H9 (cell line): ENCODE measurements around the gene TMEM273. TPM values are rescaled to one million over a fixed set of nuclear protein-coding genes. Genes with fewer than 3 reads are reported as not detected.

ENCODE experiments used
- DNase-seq: peaks from one replicate; pipeline ENCODE4 v3.0.0-alpha.2; 2017
- H2AFZ ChIP-seq: one replicate; pipeline ENCODE4 v1.6.1; 2013; ENCODE audit warnings: mild to moderate bottlenecking, low read length, control low read depth, moderate library complexity
- H2AK5ac ChIP-seq: 2 replicates; pipeline ENCODE4 v1.6.1; 2013; ENCODE audit warnings: low read length, control low read depth, mixed read lengths; ENCODE audit not compliant: insufficient read length
- H2BK120ac ChIP-seq: one replicate; pipeline ENCODE4 v1.6.1; 2013; ENCODE audit warnings: low read depth, mild to moderate bottlenecking, low read length, control low read depth, inconsistent platforms; ENCODE audit not compliant: poor library complexity, severe bottlenecking
- H2BK12ac ChIP-seq: 2 replicates; pipeline ENCODE4 v1.6.1; 2013; ENCODE audit warnings: low read length, control low read depth, mixed read lengths, low read depth; ENCODE audit not compliant: insufficient read length
- H2BK15ac ChIP-seq: 2 replicates; pipeline ENCODE4 v1.6.1; 2013; ENCODE audit warnings: low read depth, low read length, control low read depth
- H2BK20ac ChIP-seq: one replicate; pipeline ENCODE4 v1.6.1; 2013; ENCODE audit warnings: low read depth, mild to moderate bottlenecking, low read length, control low read depth, inconsistent platforms; ENCODE audit not compliant: poor library complexity, severe bottlenecking
- H2BK5ac ChIP-seq: 2 replicates; pipeline ENCODE4 v1.6.1; 2013; ENCODE audit warnings: low read length, control low read depth, mixed read lengths; ENCODE audit not compliant: insufficient read length
- H3K14ac ChIP-seq: 2 replicates; pipeline ENCODE4 v1.6.1; 2013; ENCODE audit warnings: low read length, control low read depth; ENCODE audit not compliant: insufficient read depth
- H3K18ac ChIP-seq: 2 replicates; pipeline ENCODE4 v1.6.1; 2013; ENCODE audit warnings: low read depth, mild to moderate bottlenecking, mixed read lengths, low read length, control low read depth; ENCODE audit not compliant: insufficient read length
- H3K23ac ChIP-seq: 2 replicates; pipeline ENCODE4 v1.6.1; 2013; ENCODE audit warnings: low read length, control low read depth, mixed read lengths, low read depth; ENCODE audit not compliant: insufficient read length
- H3K23me2 ChIP-seq: 2 replicates; pipeline ENCODE4 v1.6.1; 2013; ENCODE audit warnings: low read depth, mild to moderate bottlenecking, mixed read lengths, low read length, control low read depth; ENCODE audit not compliant: insufficient read length, poor library complexity, severe bottlenecking
- H3K27ac ChIP-seq: 2 replicates; pipeline ENCODE4 v1.5.1; 2013; ENCODE audit warnings: low read length, control low read depth, mixed read lengths, low read depth; ENCODE audit not compliant: insufficient read length
- H3K27me3 ChIP-seq: 2 replicates; pipeline ENCODE4 v1.6.1; 2013; ENCODE audit warnings: low read length, control low read depth, inconsistent platforms; ENCODE audit not compliant: insufficient read depth
- H3K4ac ChIP-seq: 2 replicates; pipeline ENCODE4 v1.6.1; 2013; ENCODE audit warnings: low read depth, mild to moderate bottlenecking, control low read depth, inconsistent platforms, low read length, moderate library complexity
- H3K4me1 ChIP-seq: 2 replicates; pipeline ENCODE4 v1.6.1; 2013; ENCODE audit warnings: low read length, control low read depth, inconsistent platforms; ENCODE audit not compliant: insufficient read depth
- H3K4me2 ChIP-seq: 2 replicates; pipeline ENCODE4 v1.6.1; 2013; ENCODE audit warnings: low read length, control low read depth, mixed read lengths; ENCODE audit not compliant: insufficient read length, insufficient read depth
- H3K56ac ChIP-seq: 2 replicates; pipeline ENCODE4 v1.6.1; 2013; ENCODE audit warnings: low read depth, mild to moderate bottlenecking, mixed read lengths, low read length, control low read depth; ENCODE audit not compliant: insufficient read length
- H3K79me1 ChIP-seq: 2 replicates; pipeline ENCODE4 v1.6.1; 2013; ENCODE audit warnings: low read depth, mild to moderate bottlenecking, moderate library complexity, low read length, control low read depth, inconsistent platforms; ENCODE audit not compliant: insufficient read depth, poor library complexity, severe bottlenecking
- H3K79me2 ChIP-seq: 2 replicates; pipeline ENCODE4 v1.6.1; 2013; ENCODE audit warnings: low read length, control low read depth, inconsistent platforms; ENCODE audit not compliant: insufficient read depth
- H3K9ac ChIP-seq: 2 replicates; pipeline ENCODE4 v1.6.1; 2013; ENCODE audit warnings: low read length, control low read depth, mixed read lengths; ENCODE audit not compliant: insufficient read length; ENCODE audit errors: extremely low read depth
- H3K9me3 ChIP-seq: one replicate; pipeline ENCODE4 v1.6.1; 2013; ENCODE audit warnings: low read depth, low read length, inconsistent platforms; ENCODE audit not compliant: control insufficient read depth
- H3T11ph ChIP-seq: one replicate; pipeline ENCODE4 v1.6.1; 2013; ENCODE audit warnings: mild to moderate bottlenecking, low read length, control low read depth, inconsistent platforms
- H4K20me1 ChIP-seq: one replicate; pipeline ENCODE4 v1.6.1; 2013; ENCODE audit not compliant: control insufficient read depth, insufficient read length, insufficient read depth
- H4K5ac ChIP-seq: 2 replicates; pipeline ENCODE4 v1.6.1; 2013; ENCODE audit warnings: low read depth, mild to moderate bottlenecking, mixed read lengths, low read length, control low read depth; ENCODE audit not compliant: insufficient read length
- H4K8ac ChIP-seq: replicated peaks from 2 replicates; pipeline ENCODE4 v1.6.1; 2013; ENCODE audit warnings: low read length, control low read depth, mixed read lengths, low read depth; ENCODE audit not compliant: insufficient read length
- H4K91ac ChIP-seq: 2 replicates; pipeline ENCODE4 v1.6.1; 2013; ENCODE audit warnings: low read depth, mild to moderate bottlenecking, moderate library complexity, mixed read lengths, low read length, control low read depth; ENCODE audit not compliant: insufficient read length
- H3K27ac Mint-ChIP-seq, 3 experiments: 2 replicates in 2 of 3; 3 replicates in 1 of 3; pipeline ENCODE4 v1.8.0; 2020 to 2021; ENCODE audit warnings: mixed read lengths in 3 of 3, mild to moderate bottlenecking in 1 of 3, moderate library complexity in 1 of 3
- H3K27me3 Mint-ChIP-seq: 2 replicates; pipeline ENCODE4 v1.8.0; 2021; ENCODE audit warnings: low read depth, mild to moderate bottlenecking, moderate library complexity, mixed read lengths
- H3K36me3 Mint-ChIP-seq, 3 experiments: 2 replicates in 2 of 3; 3 replicates in 1 of 3; pipeline ENCODE4 v1.8.0; 2020 to 2021; ENCODE audit warnings: low read depth in 3 of 3, mixed read lengths in 3 of 3; ENCODE audit not compliant: insufficient read depth in 1 of 3
- H3K4me1 Mint-ChIP-seq, 2 experiments: 2 replicates each; pipeline ENCODE4 v1.8.0; 2020; ENCODE audit warnings: mixed read lengths in 2 of 2
- H3K4me3 Mint-ChIP-seq, 2 experiments: 2 replicates in 1 of 2; 3 replicates in 1 of 2; pipeline ENCODE4 v1.8.0; 2020 to 2021; ENCODE audit warnings: mild to moderate bottlenecking in 2 of 2, mixed read lengths in 2 of 2, moderate library complexity in 1 of 2
- H3K9me3 Mint-ChIP-seq, 2 experiments: 2 replicates in 1 of 2; 3 replicates in 1 of 2; pipeline ENCODE4 v1.8.0; 2020; ENCODE audit warnings: mild to moderate bottlenecking in 2 of 2, mixed read lengths in 2 of 2, moderate library complexity in 1 of 2
- WGBS: extraction: QIAGEN DNeasy Blood & Tissue Kit; methylation state at CpG from one replicate; pipeline ENCODE4 v1.1.7; 2013; ENCODE audit warnings: missing lambda C conversion rate, low lambda C conversion rate, mixed read lengths; ENCODE audit not compliant: insufficient read length; ENCODE audit errors: extremely low coverage; 5-methylcytosine and 5-hydroxymethylcytosine counted together
- total RNA-seq: library from RNA; stranded (reverse); gene quantifications from 2 replicates; pipeline ENCODE4 v1.2.1, GENCODE V29; 2021
- TF ChIP-seq, protein P1 (sequence below): fragments of 200-600 bp; sonication (generic); conservative IDR thresholded peaks from 3 replicates; pipeline ENCODE4 v1.8.0; 2021; ENCODE audit warnings: antibody characterized with exemption, mild to moderate bottlenecking

The TMEM273 gene
- total RNA-seq, 1 experiment from 2014 or later, result not detected

DNA sequence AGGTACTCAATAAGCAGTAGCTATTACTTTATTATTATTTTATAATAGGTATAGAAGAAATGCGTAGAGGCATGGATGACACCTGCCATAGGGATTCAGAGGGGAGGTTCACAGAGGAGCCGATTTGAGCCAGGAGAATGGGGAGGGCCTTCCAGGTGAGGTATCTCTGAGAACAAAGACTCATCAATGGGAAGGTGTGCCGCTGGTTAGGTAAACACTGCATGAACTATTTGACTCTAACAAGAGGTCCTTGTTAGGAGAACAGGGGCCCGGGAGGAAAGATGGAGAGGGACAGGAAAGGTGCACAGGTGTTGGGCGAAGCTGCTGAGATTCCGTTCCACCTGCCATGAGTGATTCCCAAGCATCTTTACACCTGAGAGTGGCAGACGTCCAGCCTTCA, 41.8 kb upstream of the TMEM273 start:
- TF ChIP-seq, protein P1, sequence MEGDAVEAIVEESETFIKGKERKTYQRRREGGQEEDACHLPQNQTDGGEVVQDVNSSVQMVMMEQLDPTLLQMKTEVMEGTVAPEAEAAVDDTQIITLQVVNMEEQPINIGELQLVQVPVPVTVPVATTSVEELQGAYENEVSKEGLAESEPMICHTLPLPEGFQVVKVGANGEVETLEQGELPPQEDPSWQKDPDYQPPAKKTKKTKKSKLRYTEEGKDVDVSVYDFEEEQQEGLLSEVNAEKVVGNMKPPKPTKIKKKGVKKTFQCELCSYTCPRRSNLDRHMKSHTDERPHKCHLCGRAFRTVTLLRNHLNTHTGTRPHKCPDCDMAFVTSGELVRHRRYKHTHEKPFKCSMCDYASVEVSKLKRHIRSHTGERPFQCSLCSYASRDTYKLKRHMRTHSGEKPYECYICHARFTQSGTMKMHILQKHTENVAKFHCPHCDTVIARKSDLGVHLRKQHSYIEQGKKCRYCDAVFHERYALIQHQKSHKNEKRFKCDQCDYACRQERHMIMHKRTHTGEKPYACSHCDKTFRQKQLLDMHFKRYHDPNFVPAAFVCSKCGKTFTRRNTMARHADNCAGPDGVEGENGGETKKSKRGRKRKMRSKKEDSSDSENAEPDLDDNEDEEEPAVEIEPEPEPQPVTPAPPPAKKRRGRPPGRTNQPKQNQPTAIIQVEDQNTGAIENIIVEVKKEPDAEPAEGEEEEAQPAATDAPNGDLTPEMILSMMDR, result no peak

More for the DNA sequence above, 41.8 kb upstream of the TMEM273 start:
- Histone ChIP-seq H3K4me1 (no peaks in the 10 kb centered on the region), H2BK20ac (no peak overlapping the region), H3K79me2 (no peaks in the 10 kb centered on the region), H4K5ac (no peak overlapping the region), H3K79me1 (no peaks in the 10 kb centered on the region), H3K27ac (no peak overlapping the region), H4K8ac (no peak overlapping the region), H2BK120ac (no peak overlapping the region), H3K9ac (no peak overlapping the region), H3K23me2 (no peaks in the 10 kb centered on the region), H4K20me1 (no peaks in the 10 kb centered on the region), H2BK12ac (no peak overlapping the region), H3T11ph (no peak overlapping the region), H3K56ac (no peak overlapping the region), H3K9me3 (no peaks in the 10 kb centered on the region), H3K4ac (no peak overlapping the region), H2AFZ (no peak overlapping the region), H2BK5ac (no peak overlapping the region), H2AK5ac (no peak overlapping the region), H4K91ac (no peak overlapping the region), H2BK15ac (no peak overlapping the region), H3K4me2 (no peak overlapping the region), H3K18ac (no peak overlapping the region), H3K23ac (no peak overlapping the region), H3K14ac (no peak overlapping the region), H3K27me3 (no peaks in the 10 kb centered on the region)
- Mint-ChIP-seq H3K9me3 (no peaks in the 10 kb centered on the region), H3K27me3 (peaks cover 24% of the 10 kb centered on the region), H3K4me3 (no peak overlapping the region), H3K4me1 (peaks cover 0 to 5% of the 10 kb centered on the region in 2 experiments; a peak in 1 of 4 replicates), H3K36me3 (no peaks in the 10 kb centered on the region), H3K27ac (no peak overlapping the region)
- no peak for DNase-seq
- WGBS, result no CpG with 5 or more reads among the region's 7 CpGs
